Osteocyte (in vitro differentiated cells): ENCODE measurements around the gene MORF4L2. TPM values are rescaled to one million over a fixed set of nuclear protein-coding genes. Genes with fewer than 3 reads are reported as not detected.
A peak's percentile ranks its signal among the peaks of the same experiment; 100 is the strongest.

Source experiments
- DNase-seq: peaks from one replicate; pipeline ENCODE4 v3.0.0; 2021; ENCODE audit warnings: mixed read lengths; ENCODE audit not compliant: unreplicated experiment; ENCODE audit errors: extremely low spot score
- H3K27ac Mint-ChIP-seq: one replicate; pipeline ENCODE4 v1.8.0; 2021; ENCODE audit warnings: mild to moderate bottlenecking, mixed read lengths; ENCODE audit not compliant: unreplicated experiment
- H3K27me3 Mint-ChIP-seq: one replicate; pipeline ENCODE4 v1.8.0; 2021; ENCODE audit warnings: mixed read lengths; ENCODE audit not compliant: unreplicated experiment
- H3K36me3 Mint-ChIP-seq: one replicate; pipeline ENCODE4 v1.8.0; 2021; ENCODE audit warnings: mixed read lengths; ENCODE audit not compliant: unreplicated experiment
- H3K4me1 Mint-ChIP-seq: one replicate; pipeline ENCODE4 v1.8.0; 2021; ENCODE audit warnings: mixed read lengths; ENCODE audit not compliant: unreplicated experiment
- H3K4me3 Mint-ChIP-seq: one replicate; pipeline ENCODE4 v1.8.0; 2021; ENCODE audit warnings: mild to moderate bottlenecking, moderate library complexity, mixed read lengths; ENCODE audit not compliant: unreplicated experiment
- H3K9me3 Mint-ChIP-seq: one replicate; pipeline ENCODE4 v1.8.0; 2021; ENCODE audit warnings: mixed read lengths; ENCODE audit not compliant: unreplicated experiment
- total RNA-seq: library from RNA; stranded (reverse); gene quantifications from 2 replicates; pipeline ENCODE4 v1.2.1, GENCODE V29; 2021
- TF ChIP-seq, protein P1 (sequence below): fragments of 200-600 bp; sonication (generic); IDR thresholded peaks from 2 replicates; pipeline ENCODE4 v1.5.0; 2021; ENCODE audit warnings: antibody characterized with exemption, mild to moderate bottlenecking, moderate library complexity

The MORF4L2 gene
- total RNA-seq, 1 donor from 2014 or later = 433 TPM

DNA sequence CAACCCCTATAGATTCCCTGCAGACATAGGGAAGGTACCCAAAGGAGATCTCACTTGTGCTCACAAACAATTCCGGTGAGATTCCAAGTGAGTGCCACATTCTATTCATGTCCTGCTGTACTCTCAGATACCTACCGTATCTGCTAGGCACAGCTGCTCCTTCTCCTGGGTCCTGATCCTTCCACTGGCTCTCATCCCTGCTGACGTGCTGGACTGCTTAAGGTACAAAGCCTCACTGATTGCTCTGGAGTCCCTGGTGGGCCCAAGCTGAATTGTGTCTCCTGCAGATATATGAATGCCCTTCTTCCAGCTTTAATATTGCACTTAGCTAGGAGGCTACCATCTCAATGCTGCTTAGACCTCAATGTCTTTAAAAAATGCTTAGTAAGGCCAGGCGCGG lies 55.4 kb downstream of the MORF4L2 start:
- TF ChIP-seq, protein P1, sequence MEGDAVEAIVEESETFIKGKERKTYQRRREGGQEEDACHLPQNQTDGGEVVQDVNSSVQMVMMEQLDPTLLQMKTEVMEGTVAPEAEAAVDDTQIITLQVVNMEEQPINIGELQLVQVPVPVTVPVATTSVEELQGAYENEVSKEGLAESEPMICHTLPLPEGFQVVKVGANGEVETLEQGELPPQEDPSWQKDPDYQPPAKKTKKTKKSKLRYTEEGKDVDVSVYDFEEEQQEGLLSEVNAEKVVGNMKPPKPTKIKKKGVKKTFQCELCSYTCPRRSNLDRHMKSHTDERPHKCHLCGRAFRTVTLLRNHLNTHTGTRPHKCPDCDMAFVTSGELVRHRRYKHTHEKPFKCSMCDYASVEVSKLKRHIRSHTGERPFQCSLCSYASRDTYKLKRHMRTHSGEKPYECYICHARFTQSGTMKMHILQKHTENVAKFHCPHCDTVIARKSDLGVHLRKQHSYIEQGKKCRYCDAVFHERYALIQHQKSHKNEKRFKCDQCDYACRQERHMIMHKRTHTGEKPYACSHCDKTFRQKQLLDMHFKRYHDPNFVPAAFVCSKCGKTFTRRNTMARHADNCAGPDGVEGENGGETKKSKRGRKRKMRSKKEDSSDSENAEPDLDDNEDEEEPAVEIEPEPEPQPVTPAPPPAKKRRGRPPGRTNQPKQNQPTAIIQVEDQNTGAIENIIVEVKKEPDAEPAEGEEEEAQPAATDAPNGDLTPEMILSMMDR = no peak
- Mint-ChIP-seq H3K36me3 (no peaks in the 10 kb centered on the region), H3K27ac (no peak overlapping the region), H3K4me1 (peaks cover 7% of the 10 kb centered on the region), H3K27me3 (no peaks in the 10 kb centered on the region), H3K4me3 (no peak overlapping the region), H3K9me3 (no peaks in the 10 kb centered on the region)
- no peak for DNase-seq

DNA sequence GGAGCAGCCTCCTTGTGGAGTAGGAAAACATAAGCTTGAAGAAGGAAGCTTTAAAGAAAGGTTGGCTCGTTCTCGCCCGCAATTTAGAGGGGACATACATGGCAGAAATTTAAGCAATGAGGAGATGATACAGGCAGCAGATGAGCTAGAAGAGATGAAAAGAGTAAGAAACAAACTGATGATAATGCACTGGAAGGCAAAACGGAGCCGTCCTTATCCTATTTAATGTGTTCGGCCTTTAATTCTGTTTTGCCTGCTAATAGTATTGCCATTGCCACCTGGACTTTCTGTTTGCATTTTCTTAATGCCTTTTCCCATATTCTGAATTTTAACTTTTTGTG lies 56.4 kb downstream of the MORF4L2 start:
- TF ChIP-seq, protein P1 = no peak
- Mint-ChIP-seq H3K4me1 (peaks cover 7% of the 10 kb centered on the region), H3K36me3 (no peaks in the 10 kb centered on the region), H3K9me3 (no peaks in the 10 kb centered on the region), H3K27ac (peak overlapping the region; percentile 88), H3K4me3 (peak overlapping the region; percentile 79), H3K27me3 (no peaks in the 10 kb centered on the region)
- DNase-seq = no peak

DNA sequence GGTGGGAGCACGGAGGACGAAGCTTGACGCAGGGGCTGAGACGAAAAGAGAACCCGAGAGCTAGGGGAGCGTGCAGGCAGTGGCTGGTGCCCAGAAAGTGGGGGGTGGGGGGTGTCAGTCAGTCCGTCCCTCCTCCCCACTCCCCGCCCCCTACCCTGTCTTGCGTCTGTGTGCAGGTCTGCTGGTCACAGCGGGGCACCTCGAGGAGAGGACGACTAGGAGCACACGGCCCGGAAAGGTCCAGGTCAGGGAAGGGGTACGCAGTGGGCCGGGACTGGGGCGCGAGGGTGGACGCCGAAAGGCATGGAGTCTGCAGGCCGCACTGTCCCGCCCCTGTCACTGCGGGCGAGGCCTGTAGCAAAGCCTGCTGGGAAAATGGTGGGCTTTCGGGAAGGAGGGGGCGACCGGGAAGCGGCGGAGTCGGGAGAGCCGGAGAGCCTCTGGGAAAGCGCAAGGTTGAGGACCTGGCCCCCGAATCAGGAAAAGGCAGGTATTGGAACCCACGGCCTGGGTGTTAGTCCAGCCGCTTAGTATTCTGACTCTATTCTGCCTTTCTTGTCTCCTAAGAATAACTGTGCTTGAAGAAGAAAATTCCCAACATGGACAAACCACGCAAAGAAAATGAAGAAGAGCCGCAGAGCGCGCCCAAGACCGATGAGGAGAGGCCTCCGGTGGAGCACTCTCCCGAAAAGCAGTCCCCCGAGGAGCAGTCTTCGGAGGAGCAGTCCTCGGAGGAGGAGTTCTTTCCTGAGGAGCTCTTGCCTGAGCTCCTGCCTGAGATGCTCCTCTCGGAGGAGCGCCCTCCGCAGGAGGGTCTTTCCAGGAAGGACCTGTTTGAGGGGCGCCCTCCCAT lies 57.0 kb downstream of the MORF4L2 start:
- TF ChIP-seq, protein P1 = peak; percentile 66
- Mint-ChIP-seq H3K9me3 (no peaks in the 10 kb centered on the region), H3K4me1 (peaks cover 7% of the 10 kb centered on the region), H3K27ac (peak overlapping the region; percentile 88), H3K27me3 (no peaks in the 10 kb centered on the region), H3K36me3 (no peaks in the 10 kb centered on the region), H3K4me3 (peak overlapping the region; percentile 79)
- no peak for DNase-seq

DNA sequence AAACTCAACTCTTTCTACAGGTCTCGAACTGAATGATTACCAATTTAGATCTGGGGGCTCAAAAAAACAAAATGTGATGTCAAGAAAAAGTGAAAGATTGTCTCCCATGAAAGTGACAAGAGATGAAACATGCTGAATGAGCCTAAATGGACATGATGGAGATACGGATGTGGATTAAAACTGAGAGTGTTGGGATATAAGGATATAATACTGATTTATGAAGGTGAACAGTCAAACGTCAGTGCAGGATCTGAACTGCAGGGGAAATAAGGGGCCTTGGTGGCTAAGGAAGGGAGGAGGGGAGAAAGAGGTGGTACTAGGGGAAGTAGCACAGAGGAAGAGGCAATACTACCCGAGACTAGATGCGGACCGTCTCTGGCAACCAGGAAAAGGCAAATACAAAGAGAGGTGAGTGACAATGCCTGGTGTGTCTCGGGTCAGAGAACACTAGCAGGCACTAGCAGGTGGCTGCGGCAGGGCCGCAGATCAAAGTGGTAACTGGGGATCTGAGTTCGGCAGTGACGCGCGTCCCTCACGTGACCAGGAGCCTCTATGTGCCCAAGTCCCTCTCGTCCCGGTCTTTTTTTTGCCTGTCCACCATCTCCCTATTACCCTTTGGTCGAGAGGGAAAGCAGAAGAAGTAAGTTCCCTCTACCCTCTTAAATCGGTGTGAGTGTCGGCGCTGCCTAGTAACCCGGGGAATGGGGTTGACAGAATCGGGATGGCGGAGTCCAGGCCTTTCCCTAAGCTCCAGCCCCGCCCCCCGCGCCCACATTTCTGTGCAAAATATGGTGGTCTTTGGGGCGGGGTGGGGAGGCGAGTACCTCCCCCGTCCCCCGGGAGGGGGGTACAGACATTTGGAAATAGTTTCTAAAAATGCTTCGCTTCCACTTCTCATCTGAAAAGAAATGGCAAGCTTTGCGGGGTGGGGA lies 57.8 kb downstream of the MORF4L2 start, which contains the start of gene TCEAL1:
TCEAL1 (plus strand) TSS at position 590 of the 932 bp plus-strand sequence. CDS start 942 bp downstream, outside the sequence.
- Mint-ChIP-seq H3K4me1 (peaks cover 12% of the 10 kb centered on the region), H3K27ac (peak within 1 kb of the TSS; percentile 88), H3K4me3 (peak within 1 kb of the TSS; percentile 79), H3K9me3 (no peaks in the 10 kb centered on the region), H3K27me3 (no peaks in the 10 kb centered on the region), H3K36me3 (no peaks in the 10 kb centered on the region)
- TF ChIP-seq, protein P1 = no peak
- no peak for DNase-seq

DNA sequence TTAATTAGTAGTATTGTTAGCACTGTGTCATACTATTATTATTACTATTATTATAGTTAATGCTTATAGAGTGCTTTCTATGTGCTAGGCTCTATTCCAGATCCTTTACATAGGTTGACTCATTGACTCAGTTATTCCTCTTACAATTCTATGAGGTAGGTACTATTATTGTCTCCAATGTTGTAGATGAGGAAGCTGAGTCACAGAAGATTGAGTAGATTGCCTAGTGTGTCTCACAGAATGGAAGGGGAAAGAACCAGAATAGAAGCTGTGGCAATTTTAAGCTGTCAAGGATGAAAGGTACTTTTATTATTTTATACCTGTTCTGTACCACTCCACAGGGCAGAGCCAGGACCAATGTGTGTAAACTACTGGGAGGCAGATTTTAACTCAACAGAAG lies 59.6 kb downstream of the MORF4L2 start:
- Mint-ChIP-seq H3K27ac (no peak overlapping the region), H3K4me3 (no peak overlapping the region), H3K9me3 (no peaks in the 10 kb centered on the region)

More for the DNA sequence above, 59.6 kb downstream of the MORF4L2 start:
- no peak for DNase-seq
- Mint-ChIP-seq H3K27me3 (no peaks in the 10 kb centered on the region), H3K36me3 (no peaks in the 10 kb centered on the region), H3K4me1 (peaks cover 14% of the 10 kb centered on the region)
- TF ChIP-seq, protein P1 = no peak
